Urinary bladder (tissue), 4 donors: ENCODE results near the gene NEDD1. TPM values are rescaled to one million over a fixed set of nuclear protein-coding genes. Genes with fewer than 3 reads are reported as not detected.

Source experiments
- DNase-seq: peaks from one replicate; pipeline ENCODE4 v3.0.0-alpha.2; 2015; ENCODE audit errors: extremely low spot score
- H3K27ac ChIP-seq: one replicate; pipeline ENCODE4 v1.5.1; 2013; ENCODE audit warnings: low read depth, mild to moderate bottlenecking, moderate library complexity
- H3K36me3 ChIP-seq: one replicate; pipeline ENCODE4 v1.6.1; 2013; ENCODE audit warnings: mild to moderate bottlenecking, moderate library complexity; ENCODE audit not compliant: insufficient read depth
- H3K4me1 ChIP-seq: one replicate; pipeline ENCODE4 v1.6.1; 2013; ENCODE audit warnings: mild to moderate bottlenecking, moderate library complexity; ENCODE audit not compliant: insufficient read depth
- H3K4me3 ChIP-seq: one replicate; pipeline ENCODE4 v1.5.1; 2013; ENCODE audit warnings: low read depth, low read length
- WGBS: extraction: QIAGEN DNeasy Blood & Tissue Kit; methylation state at CpG from one replicate; pipeline ENCODE4 v1.1.7; 2013; 5-methylcytosine and 5-hydroxymethylcytosine counted together
- polyA plus RNA-seq: library from polyadenylated mRNA; stranded (reverse); fragments of 200-250 nt; gene quantifications from one replicate; pipeline ENCODE4 v1.2.3, GENCODE V29; 2013
- total RNA-seq: library from RNA; depleted of rRNA; stranded (reverse); fragments of >200 nt; gene quantifications from one replicate; pipeline ENCODE4 v1.2.3, GENCODE V29; 2014
- donor health status: healthy with polysubstance abuse.
- donor health status: healthy.

The NEDD1 gene
- 40.8 TPM for total RNA-seq
- 13.2 TPM for polyA plus RNA-seq

DNA sequence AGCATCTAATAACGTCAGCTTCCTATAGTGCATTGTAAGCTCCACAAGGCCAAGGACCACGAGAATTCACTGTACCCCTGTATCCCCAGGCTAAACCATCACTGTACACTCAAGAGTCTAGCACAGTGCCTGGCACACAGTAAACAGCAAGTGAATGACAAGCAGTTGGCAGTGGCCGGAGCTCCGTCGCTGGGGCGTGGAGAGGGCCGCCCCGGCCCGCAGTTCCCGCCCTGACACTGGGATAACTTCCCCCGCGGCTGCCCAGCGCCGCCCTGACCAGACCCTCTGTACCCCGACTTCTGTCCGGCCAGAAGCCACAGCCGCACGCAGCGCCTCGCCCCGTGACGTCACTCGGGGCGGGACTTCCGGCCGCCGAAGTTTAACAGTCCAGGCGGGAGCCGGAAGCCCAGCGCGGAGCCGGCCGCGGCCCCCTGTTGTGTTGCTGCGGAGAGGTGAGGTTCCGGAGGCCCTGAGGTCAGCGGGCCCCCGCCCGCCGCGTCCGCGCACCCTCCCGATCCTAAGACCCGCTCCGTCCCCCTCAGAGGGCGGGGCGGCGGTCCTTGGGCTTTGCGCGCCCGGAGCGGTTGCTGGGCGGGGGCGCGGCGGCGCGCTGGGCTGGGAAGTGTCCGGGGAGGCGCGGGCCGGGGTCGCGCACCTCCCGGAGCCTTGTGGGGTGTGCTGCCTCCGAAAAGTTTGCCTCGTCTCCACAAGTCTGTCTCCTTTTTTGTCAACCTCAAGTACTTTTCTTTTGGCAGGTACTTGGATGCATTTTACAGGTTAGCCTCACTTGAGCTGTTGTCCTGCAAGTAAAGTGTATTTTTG is at the start of gene NEDD1:
Gene NEDD1, plus strand, starts transcription at position 409 of the 822 bp plus-strand sequence. CDS start 2,503 bp downstream, outside the sequence.
- Histone ChIP-seq H3K27ac (peak within 1 kb of the TSS; percentile 76), H3K36me3 (no peaks in the 10 kb centered on the region), H3K4me1 (no peaks in the 10 kb centered on the region), H3K4me3 (peak within 1 kb of the TSS; percentile 92)
- under 1% methylated on average over 68 of the region's 68 CpGs for WGBS
- DNase-seq = peak; percentile 40

- DNase-seq = no peak
- 83% methylated on average over 1 of the region's 1 CpG for WGBS
- Histone ChIP-seq H3K27ac (no peak overlapping the region), H3K4me1 (no peaks in the 10 kb centered on the region), H3K4me3 (no peak overlapping the region), H3K36me3 (no peaks in the 10 kb centered on the region)
Measured at GRCh38 chr12:96858162-96858561, 48.9 kb upstream of the NEDD1 start.

- no peak overlapping the region for H3K27ac ChIP-seq
- DNase-seq = no peak
- no peaks in the 10 kb centered on the region for H3K4me1 ChIP-seq
- no peak overlapping the region for H3K4me3 ChIP-seq
- 78% methylated on average over 2 of the region's 2 CpGs for WGBS
- no peaks in the 10 kb centered on the region for H3K36me3 ChIP-seq
Measured at GRCh38 chr12:96861656-96862055, 45.4 kb upstream of the NEDD1 start.

- 61% methylated on average over 1 of the region's 1 CpG for WGBS
- no peak overlapping the region for H3K4me3 ChIP-seq
- H3K27ac ChIP-seq = no peak overlapping the region
- no peaks in the 10 kb centered on the region for H3K36me3 ChIP-seq
- H3K4me1 ChIP-seq = no peaks in the 10 kb centered on the region
- no peak for DNase-seq
Measured at GRCh38 chr12:96862326-96862725, 44.7 kb upstream of the NEDD1 start.

DNA sequence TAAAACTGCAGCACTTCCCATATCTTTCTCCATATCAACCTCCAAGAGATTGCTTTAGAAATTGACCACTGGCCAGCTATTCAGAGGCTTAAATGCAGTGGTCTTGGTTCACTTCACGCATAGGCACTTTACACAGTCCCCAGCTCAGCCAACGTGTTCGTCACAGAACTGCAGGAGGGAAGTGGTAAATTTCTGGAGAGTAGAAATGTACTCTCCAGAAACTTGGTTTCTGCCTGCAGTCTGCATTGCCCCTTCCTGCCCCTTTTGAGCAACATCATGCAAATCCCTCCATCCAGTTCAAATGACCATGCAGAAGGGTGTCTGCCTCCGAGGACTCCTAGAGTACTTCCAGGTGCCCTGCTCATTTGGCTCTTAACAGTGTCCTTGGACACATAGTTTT is 42.7 kb upstream of the NEDD1 start:
- Histone ChIP-seq H3K36me3 (no peaks in the 10 kb centered on the region), H3K27ac (no peak overlapping the region), H3K4me3 (no peak overlapping the region), H3K4me1 (no peaks in the 10 kb centered on the region)
- no peak for DNase-seq
- 42% methylated on average over 4 of the region's 4 CpGs for WGBS

GRCh38 chr12:96866801-96867590 is 40.1 kb upstream of the NEDD1 start:
- H3K4me3 ChIP-seq = no peak overlapping the region
- WGBS = 94% methylated on average over 4 of the region's 4 CpGs

DNA sequence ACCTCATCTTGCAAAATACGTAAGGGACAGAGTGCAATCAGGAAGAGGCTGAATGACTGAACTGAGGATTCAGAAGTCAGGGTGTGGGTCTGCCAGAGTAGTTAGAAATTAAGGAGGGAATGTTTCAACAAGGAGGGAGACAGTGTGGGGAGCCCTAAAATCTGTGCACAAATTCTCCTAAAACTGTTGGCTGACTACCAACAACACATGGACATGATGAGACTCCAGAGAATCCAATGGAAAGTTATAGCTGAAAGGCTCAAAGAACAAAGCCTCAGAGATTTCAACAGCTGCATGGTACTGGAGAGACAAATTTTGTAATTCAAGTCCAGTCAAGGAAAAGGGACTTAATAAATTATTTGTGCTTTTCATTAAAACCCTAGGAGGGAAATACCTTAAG is 36.1 kb upstream of the NEDD1 start:
- WGBS = 88% methylated on average over 1 of the region's 1 CpG
- H3K36me3 ChIP-seq = no peaks in the 10 kb centered on the region
- no peaks in the 10 kb centered on the region for H3K4me1 ChIP-seq
- no peak for DNase-seq
- H3K4me3 ChIP-seq = no peak overlapping the region
- no peak overlapping the region for H3K27ac ChIP-seq

More at GRCh38 chr12:96866801-96867590, 40.1 kb upstream of the NEDD1 start:
- Histone ChIP-seq H3K36me3 (no peaks in the 10 kb centered on the region), H3K27ac (no peak overlapping the region), H3K4me1 (no peaks in the 10 kb centered on the region)
- no peak for DNase-seq

- Histone ChIP-seq H3K36me3 (no peaks in the 10 kb centered on the region), H3K4me3 (no peak overlapping the region), H3K4me1 (no peaks in the 10 kb centered on the region), H3K27ac (no peak overlapping the region)
- no peak for DNase-seq
Measured at GRCh38 chr12:96872961-96873360, 34.1 kb upstream of the NEDD1 start.

DNA sequence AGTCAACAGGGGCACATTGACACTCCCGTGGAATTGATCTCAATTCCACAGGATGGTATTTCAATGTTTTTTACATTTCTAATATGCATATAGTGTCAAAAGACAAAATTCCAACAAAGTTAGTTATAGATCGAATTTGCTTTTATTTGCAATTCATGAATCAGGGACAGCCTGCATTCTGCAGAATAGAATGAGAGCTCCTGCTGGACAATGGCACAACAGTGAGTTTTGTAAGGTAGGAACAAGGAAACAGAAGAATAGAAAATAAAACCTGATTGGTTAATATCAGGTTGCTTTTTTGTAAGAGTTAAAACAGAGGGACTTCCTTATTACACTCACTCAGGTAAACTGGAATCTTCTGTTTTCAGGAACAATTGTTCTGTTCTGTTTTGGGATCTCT is 32.8 kb upstream of the NEDD1 start:
- Histone ChIP-seq H3K36me3 (no peaks in the 10 kb centered on the region), H3K4me1 (no peaks in the 10 kb centered on the region), H3K27ac (no peak overlapping the region), H3K4me3 (no peak overlapping the region)
- WGBS = 96% methylated on average over 2 of the region's 2 CpGs
- no peak for DNase-seq

DNA sequence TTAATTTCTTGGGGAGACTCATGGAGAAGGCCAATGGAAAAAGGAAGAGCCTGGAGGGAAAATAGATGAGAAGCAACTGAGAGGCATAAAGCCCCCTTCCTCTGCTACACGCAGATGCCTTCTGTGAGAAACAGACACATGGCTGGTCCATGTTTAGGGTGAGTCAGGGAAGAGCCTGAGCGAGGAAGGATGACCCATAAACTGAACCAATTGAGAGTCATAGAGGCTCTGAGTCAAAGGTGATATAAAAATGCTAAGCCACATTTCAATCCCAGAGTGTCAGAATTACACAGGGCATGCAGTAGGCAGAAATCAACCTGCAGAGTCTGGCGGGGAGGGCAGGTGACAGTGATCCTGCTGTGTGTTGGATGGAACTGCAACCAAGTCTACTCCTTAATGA is 30.1 kb upstream of the NEDD1 start:
- WGBS = 81% methylated on average over 3 of the region's 3 CpGs
- no peak for DNase-seq
- H3K4me1 ChIP-seq = no peaks in the 10 kb centered on the region
- no peak overlapping the region for H3K27ac ChIP-seq
- H3K36me3 ChIP-seq = no peaks in the 10 kb centered on the region
- no peak overlapping the region for H3K4me3 ChIP-seq

GRCh38 chr12:96878704-96879103 is 28.4 kb upstream of the NEDD1 start:
- DNase-seq = no peak
- Histone ChIP-seq H3K4me3 (no peak overlapping the region), H3K36me3 (no peaks in the 10 kb centered on the region), H3K4me1 (no peaks in the 10 kb centered on the region), H3K27ac (no peak overlapping the region)
- WGBS = 49% methylated on average over 1 of the region's 1 CpG

- no peak for DNase-seq
- no peaks in the 10 kb centered on the region for H3K36me3 ChIP-seq
- no peaks in the 10 kb centered on the region for H3K4me1 ChIP-seq
- no peak overlapping the region for H3K4me3 ChIP-seq
- H3K27ac ChIP-seq = no peak overlapping the region
- WGBS = 79% methylated on average over 4 of the region's 4 CpGs
Measured at GRCh38 chr12:96879301-96879700, 27.8 kb upstream of the NEDD1 start.

GRCh38 chr12:96880220-96880619 is 26.8 kb upstream of the NEDD1 start:
- H3K36me3 ChIP-seq = no peaks in the 10 kb centered on the region
- no peak overlapping the region for H3K4me3 ChIP-seq
- WGBS = 92% methylated on average over 3 of the region's 3 CpGs
- H3K4me1 ChIP-seq = no peaks in the 10 kb centered on the region
- H3K27ac ChIP-seq = no peak overlapping the region
- no peak for DNase-seq

- no peak overlapping the region for H3K27ac ChIP-seq
- H3K4me1 ChIP-seq = no peaks in the 10 kb centered on the region
- H3K36me3 ChIP-seq = no peaks in the 10 kb centered on the region
- H3K4me3 ChIP-seq = no peak overlapping the region
- no peak for DNase-seq
Measured at GRCh38 chr12:96881608-96882007, 25.4 kb upstream of the NEDD1 start.
